NT2/D1 (cell line): ENCODE measurements around the gene CTNNA3.

Experiments
- DNase-seq: peaks from one replicate; pipeline ENCODE4 v3.0.0-alpha.2; 2011; ENCODE audit warnings: low read depth, low spot score
- H3K27me3 ChIP-seq: 2 replicates; pipeline ENCODE4 v1.6.0; 2011; ENCODE audit warnings: mild to moderate bottlenecking; ENCODE audit not compliant: insufficient read length, insufficient read depth
- H3K36me3 ChIP-seq: 2 replicates; pipeline ENCODE4 v1.6.1; 2011; ENCODE audit warnings: mild to moderate bottlenecking, low read length, mixed read lengths; ENCODE audit not compliant: insufficient read depth, insufficient read length
- H3K4me1 ChIP-seq: 2 replicates; pipeline ENCODE4 v1.5.1; 2011; ENCODE audit not compliant: insufficient read depth, insufficient read length
- H3K4me3 ChIP-seq: 2 replicates; pipeline ENCODE4 v1.5.1; 2011; ENCODE audit warnings: low read depth; ENCODE audit not compliant: insufficient read length
- H3K9ac ChIP-seq: 2 replicates; pipeline ENCODE4 v1.6.0; 2011; ENCODE audit warnings: low read depth; ENCODE audit not compliant: insufficient read length
- H3K9me3 ChIP-seq: 2 replicates; pipeline ENCODE4 v1.5.1; 2011; ENCODE audit warnings: mild to moderate bottlenecking, low read length; ENCODE audit not compliant: insufficient read depth
- SUZ12 ChIP-seq: IDR thresholded peaks from 2 replicates; pipeline ENCODE4 v1.6.1; 2011; ENCODE audit not compliant: insufficient read length, insufficient read depth; ENCODE audit errors: extremely low read depth
- YY1 ChIP-seq: IDR thresholded peaks from 2 replicates; pipeline ENCODE4 v1.6.1; 2011; ENCODE audit not compliant: insufficient read length, insufficient read depth
- ZNF274 ChIP-seq: IDR thresholded peaks from 2 replicates; pipeline ENCODE4 v1.6.1; 2011; ENCODE audit warnings: mild to moderate bottlenecking, low read depth, low read length

CTNNA3 gene

GRCh38 chr10:66927971-66928770 is 767.8 kb downstream of the CTNNA3 start:
- TF ChIP-seq YY1, result no peak
- TF ChIP-seq SUZ12, result no peak
- TF ChIP-seq ZNF274, result no peak
- Histone ChIP-seq H3K9me3 (no peaks in the 10 kb centered on the region), H3K4me3 (no peak overlapping the region), H3K4me1 (no peaks in the 10 kb centered on the region), H3K36me3 (no peaks in the 10 kb centered on the region), H3K27me3 (peaks cover 7% of the 10 kb centered on the region), H3K9ac (no peak overlapping the region)
- no peak for DNase-seq

DNA sequence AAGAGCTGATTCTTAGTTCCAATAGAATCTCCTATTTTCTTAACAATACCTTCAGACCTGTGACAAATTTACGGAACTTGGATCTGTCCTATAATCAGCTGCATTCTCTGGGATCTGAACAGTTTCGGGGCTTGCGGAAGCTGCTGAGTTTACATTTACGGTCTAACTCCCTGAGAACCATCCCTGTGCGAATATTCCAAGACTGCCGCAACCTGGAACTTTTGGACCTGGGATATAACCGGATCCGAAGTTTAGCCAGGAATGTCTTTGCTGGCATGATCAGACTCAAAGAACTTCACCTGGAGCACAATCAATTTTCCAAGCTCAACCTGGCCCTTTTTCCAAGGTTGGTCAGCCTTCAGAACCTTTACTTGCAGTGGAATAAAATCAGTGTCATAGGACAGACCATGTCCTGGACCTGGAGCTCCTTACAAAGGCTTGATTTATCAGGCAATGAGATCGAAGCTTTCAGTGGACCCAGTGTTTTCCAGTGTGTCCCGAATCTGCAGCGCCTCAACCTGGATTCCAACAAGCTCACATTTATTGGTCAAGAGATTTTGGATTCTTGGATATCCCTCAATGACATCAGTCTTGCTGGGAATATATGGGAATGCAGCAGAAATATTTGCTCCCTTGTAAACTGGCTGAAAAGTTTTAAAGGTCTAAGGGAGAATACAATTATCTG is 768.6 kb downstream of the CTNNA3 start:
- peaks cover 7% of the 10 kb centered on the region for H3K27me3 ChIP-seq
- H3K4me3 ChIP-seq, result no peak overlapping the region
- H3K4me1 ChIP-seq, result no peaks in the 10 kb centered on the region
- H3K36me3 ChIP-seq, result no peaks in the 10 kb centered on the region
- TF ChIP-seq SUZ12 (no peak), YY1 (no peak), ZNF274 (no peak)
- no peaks in the 10 kb centered on the region for H3K9me3 ChIP-seq
- H3K9ac ChIP-seq, result no peak overlapping the region
- no peak for DNase-seq

- H3K4me1 ChIP-seq, result no peaks in the 10 kb centered on the region
- TF ChIP-seq ZNF274 (no peak), YY1 (no peak), SUZ12 (no peak)
- no peak for DNase-seq
- H3K9me3 ChIP-seq, result no peaks in the 10 kb centered on the region
- no peak overlapping the region for H3K9ac ChIP-seq
- H3K36me3 ChIP-seq, result no peaks in the 10 kb centered on the region
- no peak overlapping the region for H3K4me3 ChIP-seq
- H3K27me3 ChIP-seq, result peaks cover 7% of the 10 kb centered on the region
Measured at GRCh38 chr10:66926841-66927240, 769.2 kb downstream of the CTNNA3 start.

DNA sequence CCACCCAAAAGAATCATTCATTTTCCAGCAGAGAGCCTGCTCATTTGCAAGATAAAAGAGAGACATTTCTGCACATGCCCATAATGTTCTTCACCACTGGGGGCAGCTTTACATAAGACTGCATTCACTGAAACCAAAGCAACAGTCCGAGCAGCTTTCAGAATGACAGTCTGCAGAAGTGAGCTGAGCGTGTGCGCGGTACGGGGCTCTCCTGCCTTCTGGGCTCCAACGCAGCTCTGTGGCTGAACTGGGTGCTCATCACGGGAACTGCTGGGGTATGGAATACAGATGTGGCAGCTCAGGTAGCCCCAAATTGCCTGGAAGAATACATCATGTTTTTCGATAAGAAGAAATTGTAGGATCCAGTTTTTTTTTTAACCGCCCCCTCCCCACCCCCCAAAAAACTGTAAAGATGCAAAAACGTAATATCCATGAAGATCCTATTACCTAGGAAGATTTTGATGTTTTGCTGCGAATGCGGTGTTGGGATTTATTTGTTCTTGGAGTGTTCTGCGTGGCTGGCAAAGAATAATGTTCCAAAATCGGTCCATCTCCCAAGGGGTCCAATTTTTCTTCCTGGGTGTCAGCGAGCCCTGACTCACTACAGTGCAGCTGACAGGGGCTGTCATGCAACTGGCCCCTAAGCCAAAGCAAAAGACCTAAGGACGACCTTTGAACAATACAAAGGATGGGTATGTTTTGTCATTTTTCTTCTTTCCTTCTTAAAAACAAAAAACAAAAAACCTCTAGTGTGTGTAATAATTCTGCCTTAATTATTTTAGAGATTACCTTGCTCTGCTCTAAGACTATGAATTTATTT is 769.9 kb downstream of the CTNNA3 start, which contains the start of gene LRRTM3:
Gene LRRTM3, plus strand, starts transcription at position 141 of the 820 bp plus-strand sequence.
- Histone ChIP-seq H3K4me1 (no peaks in the 10 kb centered on the region), H3K27me3 (peaks cover 7% of the 10 kb centered on the region), H3K9me3 (no peaks in the 10 kb centered on the region), H3K4me3 (no peak within 1 kb of the TSS), H3K9ac (no peak within 1 kb of the TSS), H3K36me3 (no peaks in the 10 kb centered on the region)
- peak; percentile 83 for DNase-seq
- no peak for TF ChIP-seq SUZ12
- TF ChIP-seq YY1, result no peak
- TF ChIP-seq ZNF274, result no peak

- no peak for DNase-seq
- no peaks in the 10 kb centered on the region for H3K4me1 ChIP-seq
- TF ChIP-seq YY1, result no peak
- H3K4me3 ChIP-seq, result no peak overlapping the region
- H3K27me3 ChIP-seq, result peaks cover 7% of the 10 kb centered on the region
- H3K9ac ChIP-seq, result no peak overlapping the region
- H3K9me3 ChIP-seq, result no peaks in the 10 kb centered on the region
- H3K36me3 ChIP-seq, result no peaks in the 10 kb centered on the region
Measured at GRCh38 chr10:66925373-66925772, 770.6 kb downstream of the CTNNA3 start.

- peaks cover 7% of the 10 kb centered on the region for H3K27me3 ChIP-seq
- TF ChIP-seq SUZ12 (no peak), YY1 (no peak), ZNF274 (no peak)
- H3K4me1 ChIP-seq, result no peaks in the 10 kb centered on the region
- H3K36me3 ChIP-seq, result no peaks in the 10 kb centered on the region
- no peak overlapping the region for H3K4me3 ChIP-seq
- no peak for DNase-seq
- H3K9me3 ChIP-seq, result no peaks in the 10 kb centered on the region
- H3K9ac ChIP-seq, result no peak overlapping the region
Measured at GRCh38 chr10:66924674-66925345, 771.2 kb downstream of the CTNNA3 start.
